SKM-1 treated with dmso at 0.1 percent for 144 hours (cell line): Measurements from ENCODE around the gene DENND1C.

ENCODE experiments used
- DNase-seq: peaks from one replicate; lab custom pipeline; 2025; ENCODE audit not compliant: unreplicated experiment; lab: John Stamatoyannopoulos, UW

Gene DENND1C

GRCh38 chr19:6480848-6481415, 655 bp downstream of the DENND1C start:
- DNase-seq, result no peak

- no peak for DNase-seq
Observed at GRCh38 chr19:6479836-6480398, 1.7 kb downstream of the DENND1C start.

DNA sequence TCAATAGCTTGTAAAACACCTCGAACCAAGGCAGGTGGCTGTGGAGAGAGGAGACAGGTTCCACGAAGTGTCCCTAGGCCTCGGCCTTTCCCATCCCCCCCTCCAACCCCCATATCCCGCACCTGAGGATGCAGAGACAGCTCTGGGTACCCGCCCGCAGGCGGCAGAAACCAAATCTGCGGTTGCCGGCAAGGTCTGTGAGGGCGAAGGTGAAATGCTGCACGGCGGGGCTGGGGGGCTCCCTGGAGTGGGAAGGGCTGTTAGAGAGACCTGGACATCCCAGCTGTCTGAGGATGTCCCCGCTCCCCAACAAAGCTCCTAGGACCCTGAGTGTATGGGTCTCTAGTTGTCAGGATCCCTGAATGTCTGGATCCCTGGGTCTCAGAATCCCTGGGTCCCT, 2.8 kb downstream of the DENND1C start:
- DNase-seq, result no peak

GRCh38 chr19:6476896-6477431, 4.6 kb downstream of the DENND1C start:
- DNase-seq, result no peak

- DNase-seq, result peak; percentile 4
Observed at GRCh38 chr19:6476155-6476895, 5.3 kb downstream of the DENND1C start.

- no peak for DNase-seq
Observed at GRCh38 chr19:6475321-6476108, 6.1 kb downstream of the DENND1C start.

DNA sequence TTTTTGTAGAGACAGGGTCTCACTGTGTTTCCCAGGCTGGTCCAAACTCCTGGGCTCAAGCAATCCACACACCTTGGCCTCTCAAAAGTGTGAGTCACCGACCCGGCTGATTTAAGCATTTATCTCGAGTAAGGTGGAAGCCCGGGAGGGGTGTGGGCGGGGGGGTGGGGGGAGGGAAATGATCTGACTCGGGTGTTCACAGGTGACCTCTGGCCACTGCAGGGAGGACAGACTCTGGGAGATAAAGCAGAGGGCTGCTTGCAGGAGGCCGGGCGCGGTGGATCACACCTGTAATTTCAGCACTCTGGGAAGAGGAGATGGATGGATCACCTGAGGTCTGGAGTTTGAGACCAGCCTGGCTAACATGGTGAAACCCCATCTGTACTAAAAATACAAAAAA, 7.9 kb downstream of the DENND1C start:
- no peak for DNase-seq

- DNase-seq, result no peak
Observed at GRCh38 chr19:6472713-6473112, 8.9 kb downstream of the DENND1C start.

DNA sequence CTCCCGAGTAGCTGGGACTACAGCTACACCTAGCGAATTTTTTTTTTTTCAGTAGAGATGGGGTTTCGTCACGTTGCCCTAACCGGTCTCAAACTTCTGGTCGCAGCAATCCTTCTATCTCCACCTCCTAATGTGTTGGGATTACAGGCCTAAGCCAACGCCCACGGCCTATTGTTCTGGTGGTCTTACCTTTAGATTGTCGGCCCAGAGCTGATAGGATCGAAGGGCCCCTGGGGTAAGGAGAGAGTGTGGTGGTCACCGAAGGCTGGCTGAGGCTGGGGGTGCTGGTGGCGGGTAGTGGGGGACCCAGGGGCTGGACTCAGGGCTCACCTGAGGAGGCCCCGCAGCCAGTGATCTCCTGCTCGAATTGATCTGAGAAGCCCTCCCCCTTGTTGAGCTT, 10.5 kb downstream of the DENND1C start:
- DNase-seq, result no peak

DNA sequence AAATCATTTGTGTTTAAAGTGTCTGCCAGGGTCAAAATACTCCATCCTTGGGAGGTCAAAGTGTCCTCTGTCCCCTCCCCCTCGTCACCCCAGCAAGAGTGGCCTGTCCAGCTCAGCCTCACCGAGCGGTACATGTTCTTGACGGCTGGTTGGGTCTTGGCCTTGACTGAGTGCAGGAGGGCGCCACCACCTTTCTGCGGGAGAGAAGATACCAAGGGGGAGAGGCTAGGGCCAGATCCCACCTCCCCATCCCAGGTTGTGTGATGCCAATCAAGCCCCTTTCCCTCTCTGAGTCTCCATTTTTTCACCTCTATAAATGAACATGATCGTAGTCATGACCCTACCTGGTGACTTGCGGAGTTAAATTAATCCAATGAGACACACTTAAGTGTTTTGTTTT, 11.4 kb downstream of the DENND1C start:
- DNase-seq, result no peak

DNA sequence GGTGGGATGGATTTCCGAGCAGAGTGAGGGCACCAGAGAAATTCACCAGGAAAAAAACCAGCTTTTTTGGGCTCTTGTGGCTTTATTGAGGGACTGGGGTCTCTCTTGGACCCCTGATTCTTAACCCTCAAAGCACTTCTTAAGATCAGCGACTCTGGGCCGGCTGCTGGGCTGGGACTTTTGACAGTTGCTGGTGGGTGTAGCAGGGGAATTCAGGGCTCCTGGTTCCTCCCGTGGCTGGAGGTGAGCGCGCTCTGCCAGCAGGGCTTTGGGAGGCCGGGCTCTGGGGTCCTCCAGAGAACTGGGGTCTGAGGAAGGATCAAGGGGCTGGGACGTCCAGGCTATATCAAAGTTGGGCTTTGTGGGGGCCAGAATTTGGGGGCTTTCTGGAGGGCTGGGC, 14.2 kb downstream of the DENND1C start:
- DNase-seq, result no peak

DNA sequence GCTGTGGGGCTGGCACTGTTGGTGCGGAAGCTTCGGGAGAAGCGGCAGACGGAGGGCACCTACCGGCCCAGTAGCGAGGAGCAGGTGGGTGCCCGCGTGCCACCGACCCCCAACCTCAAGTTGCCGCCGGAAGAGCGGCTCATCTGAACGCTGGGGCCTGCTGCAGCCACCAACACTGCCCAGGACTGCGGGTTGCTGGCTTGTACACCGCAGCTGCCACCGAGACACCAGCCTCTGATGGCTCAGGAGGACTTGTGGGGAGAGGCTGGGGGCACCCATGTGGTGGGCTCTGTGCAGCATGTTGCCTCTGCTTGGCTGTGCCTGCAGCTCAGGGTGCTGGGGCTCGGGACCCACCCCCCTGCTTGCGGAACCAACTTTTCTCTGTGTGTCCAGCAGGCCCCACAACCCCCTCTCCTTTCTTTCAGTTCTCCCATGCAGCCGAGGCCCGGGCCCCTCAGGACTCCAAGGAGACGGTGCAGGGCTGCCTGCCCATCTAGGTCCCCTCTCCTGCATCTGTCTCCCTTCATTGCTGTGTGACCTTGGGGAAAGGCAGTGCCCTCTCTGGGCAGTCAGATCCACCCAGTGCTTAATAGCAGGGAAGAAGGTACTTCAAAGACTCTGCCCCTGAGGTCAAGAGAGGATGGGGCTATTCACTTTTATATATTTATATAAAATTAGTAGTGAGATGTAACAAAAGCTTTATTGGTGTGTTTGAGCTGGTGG, 14.9 kb downstream of the DENND1C start:
- no peak for DNase-seq

DNA sequence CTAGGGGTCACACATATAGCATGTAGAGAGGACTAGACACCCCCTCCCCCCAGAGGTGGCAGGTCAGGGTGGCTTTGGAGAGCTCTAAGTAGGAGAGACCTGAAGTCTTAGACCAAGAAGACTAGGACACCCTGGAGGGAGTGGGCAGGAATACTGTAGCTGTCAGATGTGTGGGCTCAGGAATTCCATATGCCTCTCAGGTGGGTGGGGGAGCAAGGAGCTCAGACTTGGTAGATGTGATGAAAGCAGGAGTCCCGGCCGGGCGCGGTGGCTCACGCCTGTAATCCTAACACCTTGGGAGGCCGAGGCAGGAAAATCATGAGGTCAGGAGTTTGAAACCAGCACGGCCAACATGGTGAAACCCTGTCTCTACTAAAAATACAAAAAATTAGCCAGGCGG, 15.9 kb downstream of the DENND1C start:
- DNase-seq, result no peak

- DNase-seq, result no peak
Observed at GRCh38 chr19:6465006-6465405, 16.6 kb downstream of the DENND1C start.

DNA sequence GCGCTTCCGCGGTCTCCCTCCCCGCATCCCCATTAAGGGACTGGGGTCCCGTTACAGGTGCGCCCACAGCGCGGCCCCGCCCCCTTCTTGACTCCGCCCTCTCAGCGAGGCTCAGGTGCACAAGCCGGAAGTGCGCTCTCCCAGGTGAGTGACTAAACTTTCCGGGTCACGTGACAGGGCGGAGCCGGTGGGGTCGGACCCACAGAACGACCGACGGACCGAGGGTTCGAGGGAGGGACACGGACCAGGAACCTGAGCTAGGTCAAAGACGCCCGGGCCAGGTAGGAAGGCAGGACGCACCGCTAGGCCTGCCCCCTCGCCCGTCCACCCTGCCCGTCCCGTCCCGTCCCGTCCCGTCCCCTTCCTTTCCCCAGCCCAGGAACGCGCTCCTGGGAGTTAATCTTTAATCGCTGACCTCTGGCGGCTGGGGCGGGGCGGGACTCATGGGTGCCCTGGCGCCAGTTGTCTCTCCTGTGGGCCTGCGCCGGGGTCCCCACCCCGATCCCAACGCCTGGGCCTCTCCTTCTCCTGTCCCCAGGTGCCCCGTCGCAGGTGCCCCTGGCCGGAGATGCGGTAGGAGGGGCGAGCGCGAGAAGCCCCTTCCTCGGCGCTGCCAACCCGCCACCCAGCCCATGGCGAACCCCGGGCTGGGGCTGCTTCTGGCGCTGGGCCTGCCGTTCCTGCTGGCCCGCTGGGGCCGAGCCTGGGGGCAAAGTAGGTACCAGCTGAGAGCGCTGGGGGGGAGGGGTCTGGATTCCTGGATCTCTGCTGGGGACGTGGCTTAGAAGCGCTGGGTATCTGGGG, 17.3 kb downstream of the DENND1C start, which contains the start of gene CRB3:
TSS of gene CRB3 (plus strand) at position 202 of the 804 bp plus-strand sequence. CDS start at position 633, 431 bp downstream.
- DNase-seq, result no peak

GRCh38 chr19:6460099-6460884, 21.3 kb downstream of the DENND1C start:
- peak; percentile 99 for DNase-seq

- peak; percentile 45 for DNase-seq
Observed at GRCh38 chr19:6459262-6460098, 22.1 kb downstream of the DENND1C start, which contains the start of gene SLC25A23. Gene SLC25A23, minus strand, starts transcription at chr19:6459792. Its CDS starts 164 bp downstream, at chr19:6459628.

DNA sequence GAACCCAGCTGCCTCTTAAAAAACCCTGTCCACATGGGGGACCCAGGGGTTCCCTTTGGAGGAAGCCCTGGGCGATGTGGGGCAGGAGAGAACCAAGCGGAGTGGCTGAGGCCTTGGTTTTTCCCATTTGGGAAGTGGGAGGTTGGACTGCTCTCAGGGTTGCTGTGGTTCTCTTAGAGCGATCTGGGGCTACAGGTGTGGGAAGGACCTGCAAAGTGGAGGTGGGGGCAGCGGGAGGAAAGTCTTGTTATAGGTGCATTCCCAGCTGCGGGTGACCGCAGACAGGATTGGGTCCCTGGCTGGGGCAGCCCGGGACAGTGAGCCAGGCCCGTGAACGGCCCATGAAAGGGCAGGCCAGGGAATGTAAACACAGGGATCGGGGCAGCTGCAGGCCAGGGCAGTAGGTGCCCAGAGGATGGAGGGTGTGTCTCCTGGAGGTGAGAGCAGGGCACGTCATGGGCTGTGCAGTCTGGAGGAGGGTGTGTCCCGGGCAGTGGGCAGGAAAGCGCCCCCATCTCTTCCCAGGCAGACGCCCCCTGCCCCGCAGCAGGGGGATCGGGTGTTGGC, 22.8 kb downstream of the DENND1C start:
- no peak for DNase-seq
